GM23248 (cell line): ENCODE results near the gene QRFP.

ENCODE experiments used
- EZH2 ChIP-seq: fragments of 200-600 bp; sonication (generic); IDR thresholded peaks from 2 replicates; pipeline ENCODE4 v1.6.1; 2018; ENCODE audit warnings: antibody characterized with exemption, mild to moderate bottlenecking; ENCODE audit not compliant: insufficient read depth, poor library complexity, severe bottlenecking
- EZH2phosphoT487 ChIP-seq: fragments of 200-600 bp; sonication (generic); IDR thresholded peaks from 2 replicates; pipeline ENCODE4 v1.6.1; 2018; ENCODE audit warnings: antibody characterized with exemption, moderate library complexity, mild to moderate bottlenecking, low read depth; ENCODE audit not compliant: insufficient read depth

GRCh38 chr9:130892477-130893304 is 3.9 kb downstream of the QRFP start:
- TF ChIP-seq EZH2 (no peak), EZH2phosphoT487 (no peak)
